Muscle of back (tissue), 11 donors: ENCODE results near the gene TRABD. TPM values are rescaled to one million over a fixed set of nuclear protein-coding genes. Genes with fewer than 3 reads are reported as not detected.
"Not testable (repeated sequence)": the region's sequence is repeated elsewhere in the genome, so short reads cannot be mapped to it uniquely, and the experiment has no call there.

ENCODE experiments used
- DNase-seq, 3 donors: peaks; one replicate each; pipeline versions ENCODE4 v3.0.0 to v3.0.0-alpha.2; 2013
- polyA plus RNA-seq, 10 donors: library from polyadenylated mRNA; unstranded; fragments of 120-200 nt; gene quantifications; one replicate each; pipeline ENCODE4 v1.2.1, GENCODE V29; 2013; ENCODE audit not compliant: insufficient read length in 10 of 10

The TRABD gene
- polyA plus RNA-seq, 10 donors, result 12.0 to 21.1 (median 17.5) TPM

GRCh38 chr22:50151571-50152537, 33.9 kb upstream of the TRABD start:
- no peak for DNase-seq

- no peak for DNase-seq
These were observed 32.5 kb upstream of the TRABD start for GRCh38 chr22:50153056-50153755.

GRCh38 chr22:50153756-50154140, 32.0 kb upstream of the TRABD start:
- DNase-seq, result no peak

GRCh38 chr22:50157709-50158375, 27.9 kb upstream of the TRABD start:
- DNase-seq, result no peak

- DNase-seq, result no peak
These were observed 24.8 kb upstream of the TRABD start for GRCh38 chr22:50160947-50161346.

GRCh38 chr22:50161508-50162390, 24.0 kb upstream of the TRABD start:
- DNase-seq, result no peak

GRCh38 chr22:50162391-50162956, 23.2 kb upstream of the TRABD start:
- DNase-seq, result no peak

GRCh38 chr22:50165436-50166123, 20.1 kb upstream of the TRABD start:
- no peak for DNase-seq

GRCh38 chr22:50167689-50168489, 17.8 kb upstream of the TRABD start:
- no peak for DNase-seq

- DNase-seq, result not testable (repeated sequence)
These were observed 17.1 kb upstream of the TRABD start for GRCh38 chr22:50168490-50169180.

- DNase-seq, result no peak
These were observed 16.4 kb upstream of the TRABD start for GRCh38 chr22:50169181-50169759.

GRCh38 chr22:50169774-50170341, 15.9 kb upstream of the TRABD start:
- no peak for DNase-seq

GRCh38 chr22:50170453-50171318, 15.0 kb upstream of the TRABD start, which contains the start of gene PANX2:
Gene PANX2, plus strand, starts transcription at chr22:50170731. Its CDS starts 0 bp downstream, at chr22:50170731.
- no peak for DNase-seq

- no peak for DNase-seq
These were observed 14.3 kb upstream of the TRABD start for GRCh38 chr22:50171319-50171964.

GRCh38 chr22:50171965-50172421, 13.7 kb upstream of the TRABD start:
- DNase-seq, result no peak

- no peak for DNase-seq
These were observed 12.3 kb upstream of the TRABD start for GRCh38 chr22:50173311-50173982.
